HK-2 (cell line): ENCODE measurements around the gene PTPRQ.

Experiments
- DNase-seq: peaks from one replicate; pipeline ENCODE4 v3.0.0-alpha.2; 2018; ENCODE audit not compliant: unreplicated experiment

The PTPRQ gene

DNA sequence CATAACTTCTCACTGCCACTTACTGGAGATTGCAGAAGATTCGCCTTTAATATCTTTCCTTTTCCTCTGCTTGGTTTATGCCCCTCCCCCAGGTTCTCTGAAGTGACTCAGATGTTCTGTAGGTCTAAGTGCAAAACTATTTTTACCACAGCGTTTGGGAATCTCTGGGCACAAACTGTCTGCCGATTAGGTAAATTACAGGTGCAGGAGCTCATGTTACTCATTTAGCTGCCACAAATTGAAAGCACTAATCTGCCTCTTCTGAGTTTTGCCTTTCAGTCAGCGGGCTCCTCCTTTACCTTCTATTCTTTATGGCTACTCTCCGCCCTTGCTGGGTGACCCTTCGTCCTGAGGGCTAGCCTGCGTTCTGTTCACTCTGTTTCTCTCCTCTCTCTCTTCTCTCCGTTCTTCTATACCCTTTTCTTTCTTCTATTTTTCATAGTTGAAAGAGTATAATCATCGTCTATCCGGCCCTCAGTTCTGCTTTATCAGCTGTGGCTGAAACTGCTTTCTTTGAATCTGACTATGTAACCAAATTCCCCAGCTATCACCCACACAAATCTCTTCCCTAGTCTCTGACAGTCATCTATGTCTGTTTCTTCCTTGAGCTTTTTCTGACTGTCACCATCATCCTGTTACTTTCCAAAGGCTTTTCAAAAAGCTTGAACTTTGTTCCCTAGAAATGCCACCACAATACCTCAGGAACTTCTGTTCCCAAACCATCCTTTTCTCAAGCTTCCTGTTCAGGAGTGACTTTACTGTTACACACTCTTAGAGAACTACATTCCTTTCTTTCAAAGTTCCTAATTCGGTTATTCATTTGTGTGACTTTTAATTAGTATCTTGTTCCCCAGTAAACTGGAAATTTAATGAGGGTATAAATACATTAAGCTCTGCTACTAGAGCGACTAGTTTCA lies 259.1 kb downstream of the PTPRQ start:
- DNase-seq: peak; percentile 21

DNA sequence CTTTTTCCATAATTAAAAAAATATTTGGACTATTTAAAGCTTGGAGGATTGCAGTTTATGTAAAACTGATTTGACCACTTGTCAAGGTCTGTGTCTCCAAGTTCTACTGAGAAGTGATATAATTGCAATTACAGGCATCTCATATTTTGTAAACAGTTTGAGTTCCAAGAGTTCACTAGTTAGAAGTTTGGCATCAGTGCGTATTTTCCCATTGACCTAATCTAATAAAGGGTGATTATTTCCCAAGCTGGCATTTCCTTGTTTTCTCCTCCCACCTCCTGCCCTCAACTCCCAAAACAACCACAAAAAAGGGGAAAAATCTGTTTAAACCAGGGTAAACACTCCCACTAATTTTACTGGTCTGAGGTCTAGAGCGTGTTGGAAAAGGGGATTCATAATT lies 260.4 kb downstream of the PTPRQ start:
- DNase-seq: no peak

DNA sequence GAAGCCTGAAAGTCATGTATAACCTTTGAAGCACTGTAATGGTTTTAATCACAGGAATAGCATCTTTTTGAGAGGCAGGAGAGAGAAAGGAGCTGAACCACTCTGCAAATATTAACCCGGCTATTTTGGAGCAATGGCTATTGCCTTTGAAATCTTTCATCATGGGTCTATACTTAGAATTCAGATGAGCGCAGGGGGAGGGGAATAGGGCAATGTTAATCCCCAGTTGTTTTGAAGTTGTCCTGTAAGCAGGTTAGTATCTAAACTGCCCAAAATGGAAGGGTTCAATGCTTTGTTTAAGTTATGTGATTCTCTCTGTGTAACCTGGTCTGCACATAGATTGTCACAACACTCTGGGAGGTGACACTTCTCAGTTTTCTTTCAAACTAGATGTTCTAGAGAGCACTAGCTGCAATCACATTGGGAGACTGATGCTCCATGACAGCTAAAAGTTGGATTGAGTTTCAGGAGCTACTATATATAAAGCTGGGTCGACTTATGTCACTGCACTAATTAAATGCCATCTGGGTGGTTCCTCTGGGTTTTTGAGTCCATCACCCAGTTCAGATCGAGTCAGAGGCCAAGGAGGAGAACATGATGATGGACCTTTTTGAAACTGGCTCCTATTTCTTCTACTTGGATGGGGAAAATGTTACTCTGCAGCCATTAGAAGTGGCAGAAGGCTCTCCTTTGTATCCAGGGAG lies 263.2 kb downstream of the PTPRQ start, which contains the start of gene MYF6:
Gene MYF6, plus strand, starts transcription at position 509 of the 704 bp plus-strand sequence. Its CDS starts 86 bp downstream, at position 595.
- DNase-seq: no peak

DNA sequence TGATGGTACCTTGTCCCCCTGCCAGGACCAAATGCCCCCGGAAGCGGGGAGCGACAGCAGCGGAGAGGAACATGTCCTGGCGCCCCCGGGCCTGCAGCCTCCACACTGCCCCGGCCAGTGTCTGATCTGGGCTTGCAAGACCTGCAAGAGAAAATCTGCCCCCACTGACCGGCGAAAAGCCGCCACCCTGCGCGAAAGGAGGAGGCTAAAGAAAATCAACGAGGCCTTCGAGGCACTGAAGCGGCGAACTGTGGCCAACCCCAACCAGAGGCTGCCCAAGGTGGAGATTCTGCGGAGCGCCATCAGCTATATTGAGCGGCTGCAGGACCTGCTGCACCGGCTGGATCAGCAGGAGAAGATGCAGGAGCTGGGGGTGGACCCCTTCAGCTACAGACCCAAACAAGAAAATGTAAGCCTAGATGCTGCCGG lies 263.8 kb downstream of the PTPRQ start:
- no peak for DNase-seq

DNA sequence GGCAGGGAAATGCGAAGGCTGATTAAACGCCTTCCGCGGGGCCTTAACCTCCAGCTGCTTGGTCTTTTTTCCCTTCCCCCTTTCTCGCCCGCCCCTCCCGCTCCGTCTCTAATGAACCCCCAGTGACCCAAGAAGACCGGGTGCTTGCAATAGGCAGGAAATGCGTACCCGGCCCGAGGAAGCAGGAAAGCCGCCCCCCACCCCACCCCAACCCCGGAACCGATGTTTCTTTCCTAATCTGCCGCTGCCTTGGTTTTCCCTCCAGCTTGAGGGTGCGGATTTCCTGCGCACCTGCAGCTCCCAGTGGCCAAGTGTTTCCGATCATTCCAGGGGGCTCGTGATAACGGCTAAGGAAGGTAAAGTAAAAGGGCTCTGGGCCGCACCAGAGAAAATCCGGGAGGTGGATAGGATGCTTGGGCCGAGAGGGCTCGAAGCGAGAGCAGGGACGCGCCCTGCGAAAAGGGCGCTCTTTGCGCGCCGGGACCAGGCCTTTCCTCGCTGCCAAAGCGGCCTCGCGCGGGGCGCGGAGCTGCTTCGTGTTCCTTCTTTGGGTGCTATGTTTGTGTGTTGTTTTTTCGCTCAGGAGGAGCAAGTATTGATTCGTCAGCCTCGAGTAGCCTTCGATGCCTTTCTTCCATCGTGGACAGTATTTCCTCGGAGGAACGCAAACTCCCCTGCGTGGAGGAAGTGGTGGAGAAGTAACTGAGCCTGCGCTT lies 264.4 kb downstream of the PTPRQ start:
- no peak for DNase-seq

DNA sequence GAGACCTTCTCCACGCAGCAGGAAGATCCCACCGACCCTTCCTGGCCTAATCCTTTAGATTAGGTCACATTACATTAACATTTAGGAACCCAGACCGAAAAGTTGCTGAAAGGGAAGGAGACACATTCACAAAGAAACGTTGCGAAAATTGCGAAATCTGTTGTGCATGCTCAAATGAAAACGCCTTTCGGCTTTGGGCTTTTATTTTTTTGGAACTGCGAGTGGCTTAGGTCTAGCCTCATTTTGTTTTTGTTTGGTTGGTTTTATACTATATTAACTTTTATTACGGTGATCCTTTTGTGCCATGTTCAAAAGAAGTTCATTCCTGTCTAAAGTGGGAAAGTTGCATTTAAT lies 264.9 kb downstream of the PTPRQ start:
- DNase-seq: no peak

DNA sequence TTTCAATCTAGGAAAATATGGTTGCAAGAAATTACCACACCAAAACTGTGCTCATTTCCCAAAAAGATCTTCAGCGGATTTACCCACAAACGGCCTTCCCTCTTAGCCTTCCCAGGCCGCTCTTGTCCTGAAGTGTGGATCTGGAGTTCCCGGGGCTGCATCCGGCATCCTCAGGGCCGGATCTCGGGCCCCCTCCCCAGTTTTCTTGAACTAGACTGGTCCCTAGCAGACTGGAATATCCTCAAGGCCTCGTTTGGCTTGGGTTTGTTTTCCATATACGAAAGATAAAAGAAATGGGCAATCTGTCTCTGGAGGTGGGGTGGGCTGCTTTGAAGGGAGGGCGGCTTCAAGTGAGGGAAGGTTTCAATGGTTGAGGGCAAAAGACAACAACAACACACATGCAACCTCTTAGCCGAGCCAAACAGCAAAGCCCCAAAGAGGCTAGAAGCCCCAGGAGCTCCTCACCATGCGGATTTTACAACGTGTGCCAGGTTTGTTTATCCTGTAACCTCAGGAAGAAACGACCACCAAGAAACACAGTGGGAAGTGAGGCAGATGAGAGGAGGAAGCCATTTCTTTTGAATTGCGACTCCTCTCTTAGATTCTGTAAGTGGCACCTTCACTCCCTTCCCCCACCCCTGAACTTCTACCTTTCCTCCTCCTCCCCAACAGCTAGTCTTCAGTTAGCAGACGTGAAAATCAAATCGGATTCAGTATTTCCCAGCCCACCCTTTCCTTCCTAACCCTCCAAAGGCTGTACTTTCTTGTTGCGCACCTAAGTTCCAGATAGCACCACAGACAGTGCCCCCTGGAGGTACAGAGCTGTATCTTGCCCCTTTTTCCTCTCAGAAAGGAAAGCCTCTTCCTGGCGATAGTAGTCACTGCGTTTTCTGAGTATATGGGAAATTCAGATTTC lies 266.0 kb downstream of the PTPRQ start:
- no peak for DNase-seq

DNA sequence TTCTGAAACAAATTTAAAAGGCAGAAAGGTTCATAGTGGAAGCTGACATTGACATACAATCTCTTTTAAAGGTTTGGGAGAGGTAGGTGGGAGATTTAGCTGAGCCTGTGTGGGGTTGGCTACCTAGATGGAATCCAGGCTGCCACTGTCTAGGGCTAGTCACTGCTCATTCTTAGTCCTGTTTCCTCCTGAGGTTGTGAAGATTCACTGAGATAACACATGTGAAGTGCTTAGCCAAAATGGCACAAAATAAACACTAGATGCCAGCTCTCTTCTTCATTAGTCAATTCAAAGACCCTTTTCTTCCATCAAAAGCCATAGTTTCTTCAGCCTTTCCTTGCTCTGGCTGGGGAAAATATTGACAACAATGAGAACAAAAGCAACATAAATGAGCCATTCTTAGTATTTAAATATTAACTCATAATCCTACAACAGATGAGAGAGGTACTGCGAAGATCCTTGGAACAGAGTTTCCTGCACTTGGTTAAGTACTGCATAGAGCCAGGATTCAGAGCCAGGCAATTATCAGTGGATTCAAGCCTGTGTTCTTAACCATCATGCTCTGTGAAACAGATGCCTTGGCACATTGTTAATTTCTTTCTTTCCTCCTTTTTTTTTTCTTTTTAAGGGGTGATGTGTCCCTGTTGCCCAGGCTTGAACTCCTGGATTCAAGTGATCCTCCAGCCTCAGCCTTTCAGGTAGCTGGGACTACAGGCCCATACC lies 266.9 kb downstream of the PTPRQ start:
- no peak for DNase-seq

DNA sequence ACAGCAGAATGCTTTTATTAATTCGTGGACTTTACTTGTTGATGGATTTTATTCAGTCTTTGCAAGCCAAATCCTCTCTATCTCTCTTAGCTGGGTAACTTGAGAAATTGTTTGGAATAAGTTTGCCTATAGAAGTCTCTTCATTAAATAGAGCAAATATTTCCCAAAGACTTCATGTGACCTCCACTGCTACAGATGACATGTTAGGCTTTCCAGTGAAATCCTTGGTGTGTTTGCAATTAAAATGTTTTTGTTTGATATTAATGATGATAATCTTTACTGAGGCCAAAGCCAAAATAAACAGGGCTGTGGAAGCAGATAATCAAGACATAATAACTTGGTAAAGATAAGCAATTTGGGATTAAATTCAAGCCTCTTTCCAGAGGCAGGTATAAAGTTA lies 267.8 kb downstream of the PTPRQ start:
- no peak for DNase-seq

DNA sequence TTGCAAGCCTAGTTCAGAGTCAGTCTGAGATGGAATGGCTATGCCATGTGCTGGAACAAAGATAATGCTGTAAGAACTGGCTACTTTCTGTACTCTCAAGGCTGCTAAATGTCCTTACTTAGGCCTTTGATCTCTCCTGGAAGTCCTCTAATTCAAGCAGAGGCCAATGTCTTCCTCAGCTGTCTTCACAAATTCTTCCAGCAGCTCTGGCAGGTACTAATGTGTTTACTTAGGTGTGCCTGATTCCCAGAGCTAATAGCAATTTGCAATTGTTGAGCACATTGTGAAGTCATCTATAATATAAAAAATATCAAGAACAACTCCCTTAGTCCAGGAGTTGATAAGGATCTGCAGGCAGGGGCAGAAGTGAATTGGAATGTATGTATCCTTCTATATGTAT lies 268.8 kb downstream of the PTPRQ start:
- DNase-seq: no peak

DNA sequence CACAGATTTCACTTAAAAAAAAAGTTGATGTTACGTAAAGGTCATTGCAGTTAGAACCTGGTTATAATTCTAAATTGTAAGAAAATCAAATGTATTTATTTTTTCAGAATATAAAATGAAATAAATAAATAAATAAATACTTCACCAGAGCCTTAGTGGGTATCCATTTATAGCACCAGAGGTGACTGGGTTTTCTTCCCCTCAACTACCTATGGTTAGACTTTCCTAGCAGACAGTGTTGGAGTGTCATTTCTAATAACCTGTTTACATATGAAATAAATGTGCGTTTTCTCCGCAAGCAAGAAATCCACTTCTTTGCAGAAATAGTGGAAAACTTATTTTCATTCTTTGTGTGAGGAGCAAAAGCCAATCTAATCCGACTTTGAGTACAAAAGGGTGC lies 269.4 kb downstream of the PTPRQ start:
- DNase-seq: no peak

DNA sequence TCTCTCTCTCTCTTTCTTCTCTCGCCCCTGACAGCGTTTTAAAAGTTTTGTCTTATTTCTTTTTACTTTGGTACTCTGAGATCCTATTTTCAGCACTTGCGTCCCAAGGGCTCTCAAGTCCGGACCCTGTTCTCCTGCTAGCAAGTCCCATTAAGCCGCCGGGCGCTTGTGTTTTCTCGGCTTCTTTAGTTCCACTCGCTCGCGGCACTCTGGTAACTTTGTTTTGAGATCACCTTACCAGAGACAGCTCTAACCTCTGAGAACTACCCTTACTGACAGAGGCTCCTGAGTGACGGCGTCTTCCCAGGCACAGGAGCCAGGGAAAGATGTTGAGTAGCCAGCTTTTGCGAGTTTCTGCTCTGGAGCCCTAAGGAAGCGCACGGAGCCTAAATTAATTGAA lies 270.0 kb downstream of the PTPRQ start:
- no peak for DNase-seq

DNA sequence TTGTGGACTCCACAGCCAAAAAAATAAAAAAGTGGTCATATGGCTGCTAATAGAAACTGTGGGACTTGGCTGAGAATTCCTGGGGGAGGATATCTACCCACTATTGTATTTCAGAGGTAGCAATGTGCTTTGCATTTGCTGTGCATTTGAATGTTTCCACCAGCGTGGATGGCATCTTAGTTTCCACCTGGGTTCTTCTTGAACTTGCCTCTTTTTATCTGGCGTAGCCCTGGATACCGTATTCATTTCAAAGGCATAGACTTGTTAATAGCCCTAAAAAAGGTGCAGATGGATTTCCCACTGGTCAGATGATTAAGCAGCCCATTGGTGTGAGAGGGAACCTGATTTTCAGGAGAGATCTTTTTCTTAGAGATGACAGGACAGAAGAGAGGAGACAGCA lies 270.8 kb downstream of the PTPRQ start:
- DNase-seq: no peak

DNA sequence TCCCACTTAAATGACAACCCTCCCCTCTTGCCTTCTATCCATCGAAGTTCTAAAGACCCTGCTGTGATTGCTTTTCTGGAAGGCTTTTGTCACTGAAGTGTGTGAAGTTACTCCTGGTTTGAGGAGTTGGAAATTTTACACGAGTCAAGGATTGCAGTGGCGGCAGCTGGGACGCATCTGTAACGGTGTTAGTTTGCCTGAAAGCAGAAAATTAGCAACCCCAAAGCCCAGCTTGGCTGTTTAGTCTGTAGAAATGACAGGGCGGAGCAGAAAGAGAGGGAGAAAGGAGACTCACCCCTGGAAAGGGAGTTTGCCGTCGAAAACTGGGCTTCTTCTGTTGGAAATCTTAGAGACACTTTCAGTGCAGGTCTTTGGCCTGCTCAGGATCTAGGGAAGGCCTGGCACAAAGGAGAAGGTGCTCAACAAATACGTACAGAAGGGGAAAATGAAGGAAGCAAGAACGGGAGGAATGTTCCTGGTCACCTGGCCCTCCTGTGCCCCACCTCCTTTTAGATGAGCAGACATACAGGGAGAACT lies 271.7 kb downstream of the PTPRQ start:
- no peak for DNase-seq

DNA sequence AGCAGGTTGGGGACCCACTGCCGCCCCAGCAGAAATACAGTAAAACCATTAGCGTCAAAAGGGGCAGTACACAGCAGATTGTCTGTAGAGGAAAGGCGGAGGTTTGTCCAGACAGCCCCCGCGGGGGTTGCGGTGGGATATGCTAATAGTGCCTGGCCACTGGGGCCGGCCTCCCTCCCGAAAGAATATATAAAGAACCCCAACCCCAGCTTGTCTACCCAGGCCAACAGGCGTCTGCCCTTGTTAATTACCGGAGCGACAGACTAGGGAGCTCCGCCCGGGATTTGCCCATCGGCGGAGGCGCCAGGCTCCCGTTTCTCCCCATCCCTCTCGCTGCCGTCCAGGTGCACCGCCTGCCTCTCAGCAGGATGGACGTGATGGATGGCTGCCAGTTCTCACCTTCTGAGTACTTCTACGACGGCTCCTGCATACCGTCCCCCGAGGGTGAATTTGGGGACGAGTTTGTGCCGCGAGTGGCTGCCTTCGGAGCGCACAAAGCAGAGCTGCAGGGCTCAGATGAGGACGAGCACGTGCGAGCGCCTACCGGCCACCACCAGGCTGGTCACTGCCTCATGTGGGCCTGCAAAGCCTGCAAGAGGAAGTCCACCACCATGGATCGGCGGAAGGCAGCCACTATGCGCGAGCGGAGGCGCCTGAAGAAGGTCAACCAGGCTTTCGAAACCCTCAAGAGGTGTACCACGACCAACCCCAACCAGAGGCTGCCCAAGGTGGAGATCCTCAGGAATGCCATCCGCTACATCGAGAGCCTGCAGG lies 272.8 kb downstream of the PTPRQ start, which contains the start of gene MYF5:
Gene MYF5, plus strand, starts transcription at position 217 of the 774 bp plus-strand sequence. Its CDS starts 152 bp downstream, at position 369.
- DNase-seq: no peak

DNA sequence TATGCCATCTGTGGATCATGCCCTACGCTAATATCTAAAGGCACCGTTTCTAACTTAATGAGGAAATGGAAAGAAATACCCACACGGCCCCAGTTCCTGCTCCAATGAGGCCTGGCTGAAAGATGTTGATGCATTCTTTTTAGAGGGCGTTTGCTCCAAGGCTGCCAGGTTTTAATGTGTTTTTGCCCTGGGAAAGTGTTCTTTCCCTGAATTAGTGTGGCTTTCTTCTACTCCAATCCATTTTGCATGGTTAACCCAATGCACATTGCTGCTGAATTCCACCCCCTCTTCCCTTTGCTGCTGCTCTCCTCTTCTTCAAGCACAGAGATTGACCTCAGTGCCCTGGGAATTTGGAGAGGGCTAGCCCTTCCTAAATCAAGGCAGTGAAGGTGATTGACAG lies 273.8 kb downstream of the PTPRQ start:
- no peak for DNase-seq

DNA sequence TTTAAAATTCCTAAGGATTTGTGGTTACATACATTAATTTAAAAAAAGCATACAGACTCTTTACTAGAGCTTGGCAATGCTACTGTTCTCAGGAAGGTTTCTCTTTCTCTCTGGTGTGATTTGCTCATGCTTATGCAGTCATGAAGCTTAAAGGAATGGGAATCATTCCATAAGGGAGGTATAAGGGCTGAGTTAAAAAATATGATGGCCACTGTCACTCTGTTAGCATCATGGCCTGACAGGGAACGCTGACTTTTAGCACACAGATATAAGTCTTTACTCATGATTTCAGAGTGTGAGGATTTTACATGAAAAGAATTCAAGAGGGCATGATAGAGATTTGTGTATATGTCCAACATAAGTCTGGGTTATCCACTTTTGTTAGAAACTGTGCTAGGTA lies 276.5 kb downstream of the PTPRQ start:
- DNase-seq: no peak

DNA sequence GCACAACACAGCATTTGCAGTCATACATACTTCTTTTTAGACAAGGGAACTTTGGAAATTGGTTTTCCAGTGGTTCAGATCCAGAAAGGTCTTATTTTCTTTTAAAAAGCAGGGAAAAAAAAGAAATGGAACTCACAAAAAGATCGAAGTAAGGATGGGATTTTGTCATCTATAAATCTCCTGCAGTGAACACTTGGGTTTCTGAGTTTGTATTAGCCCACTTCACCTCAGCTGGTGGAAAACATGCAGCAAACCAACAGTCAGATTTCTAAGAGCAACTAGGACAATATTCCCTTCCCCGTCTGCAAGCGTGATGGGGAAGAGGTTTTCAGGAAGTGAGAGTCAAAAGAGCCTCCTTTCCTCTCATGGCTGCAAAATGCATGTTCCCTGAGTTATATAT lies 277.3 kb downstream of the PTPRQ start:
- no peak for DNase-seq
